Thoracic aorta (tissue), 2 donors: ENCODE results near the gene DDX23. TPM values are rescaled to one million over a fixed set of nuclear protein-coding genes. Genes with fewer than 3 reads are reported as not detected.

Experiments
- ATAC-seq: fragments of 150-250 bp; one replicate; pipeline ENCODE4 v1.8.0; 2017; ENCODE audit warnings: low read depth; ENCODE audit not compliant: insufficient number of reproducible peaks, low FRiP score
- DNase-seq: peaks from one replicate; pipeline ENCODE4 v3.0.0-alpha.2; 2020; ENCODE audit warnings: low spot score
- H3K27ac ChIP-seq, 2 donors: fragments of 200-600 bp; sonication (generic); 1 replicate in 1 of 2; 2 replicates in 1 of 2; pipeline ENCODE4 v1.5.1; 2016; ENCODE audit warnings: mild to moderate bottlenecking in 2 of 2, moderate library complexity in 2 of 2
- H3K27me3 ChIP-seq: fragments of 200-600 bp; sonication (generic); replicated peaks from 2 replicates; pipeline ENCODE4 v1.6.0; 2016; ENCODE audit warnings: mild to moderate bottlenecking; ENCODE audit not compliant: insufficient read depth
- H3K36me3 ChIP-seq: fragments of 200-600 bp; sonication (generic); one replicate; pipeline ENCODE4 v1.5.1; 2016
- H3K4me1 ChIP-seq, 2 donors: fragments of 200-600 bp; sonication (generic); 1 replicate in 1 of 2; 2 replicates in 1 of 2; pipeline versions ENCODE4 v1.5.1 to v1.6.0; 2016; ENCODE audit warnings: low read depth in 2 of 2, mild to moderate bottlenecking in 1 of 2; ENCODE audit not compliant: control insufficient read depth in 1 of 2
- H3K4me3 ChIP-seq: fragments of 200-600 bp; sonication (generic); 2 replicates; pipeline ENCODE4 v1.5.1; 2016; ENCODE audit warnings: mild to moderate bottlenecking
- H3K9me3 ChIP-seq: fragments of 200-600 bp; sonication (generic); 2 replicates; pipeline ENCODE4 v1.5.1; 2016
- CTCF ChIP-seq: fragments of 200-600 bp; sonication (generic); IDR thresholded peaks from one replicate; pipeline ENCODE4 v1.5.1; 2019; ENCODE audit warnings: antibody characterized with exemption
- total RNA-seq, 2 donors: library from RNA; depleted of rRNA; stranded (reverse); fragments of >200 nt; gene quantifications; one replicate each; pipeline versions ENCODE4 v1.1.0 to v1.2.3, GENCODE V29; 2016

The DDX23 gene
- total RNA-seq, 2 donors from 2014 or later = 53.7 to 92.6 TPM

DNA sequence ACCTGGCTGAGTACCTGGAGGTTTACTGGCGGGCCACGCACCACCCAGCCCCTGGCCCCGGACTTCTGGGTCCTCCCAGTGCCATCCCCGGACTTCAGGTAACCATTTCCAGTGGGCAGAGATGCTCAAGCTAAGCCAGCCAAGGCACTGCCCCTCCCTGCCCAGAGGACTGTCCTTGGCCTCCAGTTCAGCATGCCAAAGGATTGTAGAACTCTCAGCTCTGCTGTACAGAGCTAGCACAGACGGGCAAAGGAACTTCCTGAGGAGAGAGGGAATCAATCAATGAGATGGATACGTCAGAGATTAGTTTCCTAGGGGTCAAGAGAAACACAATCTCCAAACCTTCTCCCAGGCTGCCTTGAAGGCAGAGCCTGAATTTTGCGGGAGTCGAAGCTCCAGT lies 24.9 kb downstream of the DDX23 start:
- TF ChIP-seq CTCF = no peak
- peaks cover 37% of the 10 kb centered on the region for H3K36me3 ChIP-seq
- no peak overlapping the region for H3K27ac ChIP-seq

GRCh38 chr12:48826209-48826855 lies 25.6 kb downstream of the DDX23 start:
- Histone ChIP-seq H3K4me3 (no peak overlapping the region), H3K27me3 (no peaks in the 10 kb centered on the region), H3K4me1 (no peaks in the 10 kb centered on the region), H3K27ac (no peak overlapping the region), H3K9me3 (no peaks in the 10 kb centered on the region), H3K36me3 (peaks cover 30% of the 10 kb centered on the region)
- ATAC-seq (no peak), DNase-seq (no peak)
- TF ChIP-seq CTCF = no peak

More for the DNA sequence above, 24.9 kb downstream of the DDX23 start:
- Histone ChIP-seq H3K27me3 (no peaks in the 10 kb centered on the region), H3K4me1 (no peaks in the 10 kb centered on the region), H3K4me3 (no peak overlapping the region), H3K9me3 (no peaks in the 10 kb centered on the region)
- DNase-seq (no peak), ATAC-seq (no peak)

DNA sequence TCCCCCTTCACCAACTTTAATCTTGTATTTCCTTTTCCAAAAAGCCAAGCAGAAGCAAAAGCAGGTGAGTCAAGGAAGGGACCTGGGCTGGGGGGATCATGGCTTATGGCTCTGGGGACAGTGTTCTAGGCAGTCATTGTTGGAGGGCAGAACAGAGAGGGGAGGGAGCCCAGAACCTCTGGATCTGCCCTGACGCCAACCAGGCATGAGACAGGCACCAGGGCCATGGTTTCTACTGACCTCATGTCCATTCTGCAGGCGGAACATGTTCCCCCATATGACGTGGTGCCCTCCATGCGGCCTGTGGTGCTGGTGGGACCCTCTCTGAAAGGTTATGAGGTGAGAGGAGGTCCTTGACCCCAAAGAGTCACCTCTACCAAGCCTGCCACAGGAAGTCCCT lies 27.1 kb downstream of the DDX23 start:
- Histone ChIP-seq H3K4me3 (no peak overlapping the region), H3K36me3 (peaks cover 16% of the 10 kb centered on the region), H3K27ac (no peak overlapping the region), H3K27me3 (no peaks in the 10 kb centered on the region), H3K4me1 (no peaks in the 10 kb centered on the region), H3K9me3 (no peaks in the 10 kb centered on the region)
- no peak for ATAC-seq
- TF ChIP-seq CTCF = no peak
- no peak for DNase-seq

DNA sequence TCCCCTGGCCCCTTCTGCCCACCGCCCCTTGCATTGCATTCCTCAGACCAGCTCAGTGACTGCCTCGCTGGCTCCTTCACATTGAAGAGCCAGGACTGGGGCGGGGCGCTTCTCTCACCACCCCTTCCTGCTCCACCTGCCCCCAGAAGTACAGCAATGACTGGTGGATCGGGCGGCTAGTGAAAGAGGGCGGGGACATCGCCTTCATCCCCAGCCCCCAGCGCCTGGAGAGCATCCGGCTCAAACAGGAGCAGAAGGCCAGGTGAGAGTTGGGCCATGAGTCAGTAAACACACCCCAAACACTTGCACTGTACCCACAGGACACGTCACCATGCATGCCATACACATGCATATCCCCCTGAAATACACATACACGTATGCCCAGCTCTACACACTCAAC lies 27.9 kb downstream of the DDX23 start:
- Histone ChIP-seq H3K4me1 (peaks cover 0 to 5% of the 10 kb centered on the region in 2 donors), H3K27me3 (no peaks in the 10 kb centered on the region), H3K27ac (no peak overlapping the region), H3K4me3 (no peak overlapping the region), H3K9me3 (no peaks in the 10 kb centered on the region), H3K36me3 (peaks cover 10% of the 10 kb centered on the region)
- no peak for TF ChIP-seq CTCF
- ATAC-seq (no peak), DNase-seq (no peak)

GRCh38 chr12:48823281-48823680 lies 28.7 kb downstream of the DDX23 start:
- DNase-seq (no peak), ATAC-seq (no peak)
- H3K36me3 ChIP-seq = peaks cover 10% of the 10 kb centered on the region
- H3K4me3 ChIP-seq = no peak overlapping the region
- peaks cover 0 to 8% of the 10 kb centered on the region in 2 donors for H3K4me1 ChIP-seq
- no peak for TF ChIP-seq CTCF
- H3K27me3 ChIP-seq = no peaks in the 10 kb centered on the region
- H3K9me3 ChIP-seq = no peaks in the 10 kb centered on the region
- H3K27ac ChIP-seq = no peak overlapping the region
